Esophagus squamous epithelium (tissue), 5 donors: ENCODE measurements around the gene ADGRD1. TPM values are rescaled to one million over a fixed set of nuclear protein-coding genes. Genes with fewer than 3 reads are reported as not detected.

Experiments used
- DNase-seq: peaks from one replicate; lab custom pipeline; 2025; lab: John Stamatoyannopoulos, UW
- H3K27ac ChIP-seq, 4 donors: fragments of 200-600 bp; sonication (generic); one replicate each; pipeline ENCODE4 v1.5.1; 2016 to 2019; ENCODE audit warnings: mild to moderate bottlenecking in 1 of 4
- H3K27me3 ChIP-seq, 4 donors: fragments of 200-600 bp; sonication (generic); 1 replicate in 3 of 4; 2 replicates in 1 of 4; pipeline versions ENCODE4 v1.5.1 to v1.6.0; 2017 to 2021; ENCODE audit warnings: antibody characterized with exemption in 1 of 4
- H3K36me3 ChIP-seq, 3 donors: fragments of 200-600 bp; sonication (generic); one replicate each; pipeline ENCODE4 v1.5.1; 2016 to 2019
- H3K4me1 ChIP-seq, 3 donors: fragments of 200-600 bp; sonication (generic); one replicate each; pipeline ENCODE4 v1.5.1; 2017 to 2019
- H3K4me3 ChIP-seq, 4 donors: fragments of 200-600 bp; sonication (generic); 1 replicate in 3 of 4; 2 replicates in 1 of 4; pipeline ENCODE4 v1.5.1; 2016 to 2019; ENCODE audit warnings: mild to moderate bottlenecking in 2 of 4, moderate library complexity in 1 of 4
- H3K9me3 ChIP-seq, 3 donors: fragments of 200-600 bp; sonication (generic); one replicate each; pipeline ENCODE4 v1.5.1; 2016 to 2019
- CTCF ChIP-seq, 6 experiments: fragments of 450-650 bp in 4 of 6; fragments of 200-600 bp in 2 of 6; sonication (generic) in 2 of 6; IDR thresholded peaks; one replicate each; pipeline ENCODE4 v1.5.1; 2016 to 2019; ENCODE audit warnings: antibody characterized with exemption in 6 of 6, mild to moderate bottlenecking in 4 of 6, moderate library complexity in 4 of 6
- POLR2A ChIP-seq, 4 donors: fragments of 450-650 bp; IDR thresholded peaks; one replicate each; pipeline ENCODE4 v1.6.1; 2017; ENCODE audit warnings: antibody characterized with exemption in 4 of 4, mild to moderate bottlenecking in 4 of 4, moderate library complexity in 3 of 4
- WGBS, 2 donors: methylation state at CpG; one replicate each; pipeline ENCODE4 v1.1.5; 2018; 5-methylcytosine and 5-hydroxymethylcytosine counted together
- intact Hi-C: fragments of 100-400 bp; cut with DNase I; formaldehyde crosslinking; loops from one replicate; pipeline ENCODE4 v1.15.0; 2022
- small RNA-seq, 4 donors: library from RNA; depleted of rRNA; stranded (forward); fragments of <200 nt; gene quantifications; one replicate each; pipeline ENCODE3, GENCODE V24; 2016
- total RNA-seq, 4 donors: library from RNA; depleted of rRNA; stranded (reverse); fragments of >200 nt; gene quantifications; one replicate each; pipeline ENCODE4 v1.1.0, GENCODE V29; 2016
- donor health status: DM: yes; HTN: yes; CAD: no.

The ADGRD1 gene
- total RNA-seq, 4 donors from 2014 or later: 2.2 to 28.2 (median 8.8) TPM

- H3K36me3 ChIP-seq: no peaks in the 10 kb centered on the region
- TF ChIP-seq POLR2A (IDR thresholded peaks at IDR 0.05) (no peak), CTCF (IDR thresholded peaks at IDR 0.05) (no peak)
- no peaks in the 10 kb centered on the region for H3K4me1 ChIP-seq
- H3K27me3 ChIP-seq: no peaks in the 10 kb centered on the region
- no peak overlapping the region for H3K4me3 ChIP-seq
- H3K27ac ChIP-seq: no peak overlapping the region
- 56 to 67% methylated on average over 1 of the region's 1 CpG for WGBS, 2 donors
- intact Hi-C loops: no loop called here
- peaks cover 0 to 5% (median 0%) of the 10 kb centered on the region in 3 donors for H3K9me3 ChIP-seq
- no peak for DNase-seq
Observed at GRCh38 chr12:131187602-131188001, 233.9 kb downstream of the ADGRD1 start.

GRCh38 chr12:131188131-131189050, 234.7 kb downstream of the ADGRD1 start:
- peaks cover 0 to 5% (median 0%) of the 10 kb centered on the region in 3 donors for H3K9me3 ChIP-seq
- H3K27me3 ChIP-seq: peaks cover 0 to under 1% (median 0%) of the 10 kb centered on the region in 4 donors
- no peaks in the 10 kb centered on the region for H3K36me3 ChIP-seq
- H3K4me1 ChIP-seq: no peaks in the 10 kb centered on the region
- TF ChIP-seq POLR2A (IDR thresholded peaks at IDR 0.05) (no peak), CTCF (IDR thresholded peaks at IDR 0.05) (no peak)
- DNase-seq: no peak
- H3K27ac ChIP-seq: no peak overlapping the region
- intact Hi-C loops: no loop called here
- H3K4me3 ChIP-seq: no peak overlapping the region
- WGBS, 2 donors: 97% methylated on average over 3 of the region's 6 CpGs; no CpG with 5 or more reads in 1 of the 2 donors

GRCh38 chr12:131189781-131190180, 236.1 kb downstream of the ADGRD1 start:
- no peak overlapping the region for H3K4me3 ChIP-seq
- intact Hi-C loops: no loop called here
- no peak for DNase-seq
- TF ChIP-seq CTCF (IDR thresholded peaks at IDR 0.05): no peak
- TF ChIP-seq POLR2A (IDR thresholded peaks at IDR 0.05): no peak
- H3K36me3 ChIP-seq: no peaks in the 10 kb centered on the region
- 78% methylated on average over 1 of the region's 1 CpG; no CpG with 5 or more reads in 1 of the 2 donors for WGBS, 2 donors
- H3K27me3 ChIP-seq: peaks cover 0 to 6% (median 0%) of the 10 kb centered on the region in 4 donors
- H3K9me3 ChIP-seq: no peaks in the 10 kb centered on the region
- no peak overlapping the region for H3K27ac ChIP-seq
- no peaks in the 10 kb centered on the region for H3K4me1 ChIP-seq

GRCh38 chr12:131190965-131191364, 237.3 kb downstream of the ADGRD1 start:
- H3K4me1 ChIP-seq: no peaks in the 10 kb centered on the region

More at GRCh38 chr12:131190965-131191364, 237.3 kb downstream of the ADGRD1 start:
- Histone ChIP-seq H3K27ac (no peak overlapping the region), H3K36me3 (no peaks in the 10 kb centered on the region), H3K4me3 (no peak overlapping the region), H3K9me3 (no peaks in the 10 kb centered on the region), H3K27me3 (peaks cover 0 to 6% (median 0%) of the 10 kb centered on the region in 4 donors)
- intact Hi-C loops: no loop called here
- DNase-seq: no peak
- 70 to 75% methylated on average over 4 of the region's 4 CpGs for WGBS, 2 donors
- no peak for TF ChIP-seq POLR2A (IDR thresholded peaks at IDR 0.05)
- no peak for TF ChIP-seq CTCF (IDR thresholded peaks at IDR 0.05)

Small RNA genes within 50 kb of the gene (small RNA-seq; reads per million reads assigned to genes)
- gene RF00019: 0 reads per million in 4 donors

Other genes with a start within 250 kb of the ADGRD1 start
- under 1 TPM; 0.08 to 0.76 (median 0.46) TPM for gene RIMBP2, start 237.6 kb upstream of the ADGRD1 start, total RNA-seq
- 10 to 100 TPM in 1 of 4 donors, 1 to 10 TPM in 3; 1.2 to 14.1 (median 4.1) TPM for gene STX2, start 114.7 kb upstream of the ADGRD1 start, total RNA-seq
- gene RAN, start 81.8 kb upstream of the ADGRD1 start, total RNA-seq: 100 to 1,000 TPM; 204 to 375 (median 325) TPM